Thoracic aorta (tissue), 2 donors: ENCODE data around the gene EXOG. TPM values are rescaled to one million over a fixed set of nuclear protein-coding genes. Genes with fewer than 3 reads are reported as not detected.

Experiments
- ATAC-seq: fragments of 150-250 bp; one replicate; pipeline ENCODE4 v1.8.0; 2017; ENCODE audit warnings: low read depth; ENCODE audit not compliant: insufficient number of reproducible peaks, low FRiP score
- DNase-seq: peaks from one replicate; pipeline ENCODE4 v3.0.0-alpha.2; 2020; ENCODE audit warnings: low spot score
- H3K27ac ChIP-seq, 2 donors: fragments of 200-600 bp; sonication (generic); 1 replicate in 1 of 2; 2 replicates in 1 of 2; pipeline ENCODE4 v1.5.1; 2016; ENCODE audit warnings: mild to moderate bottlenecking in 2 of 2, moderate library complexity in 2 of 2
- H3K27me3 ChIP-seq: fragments of 200-600 bp; sonication (generic); replicated peaks from 2 replicates; pipeline ENCODE4 v1.6.0; 2016; ENCODE audit warnings: mild to moderate bottlenecking; ENCODE audit not compliant: insufficient read depth
- H3K36me3 ChIP-seq: fragments of 200-600 bp; sonication (generic); one replicate; pipeline ENCODE4 v1.5.1; 2016
- H3K4me1 ChIP-seq, 2 donors: fragments of 200-600 bp; sonication (generic); 1 replicate in 1 of 2; 2 replicates in 1 of 2; pipeline versions ENCODE4 v1.5.1 to v1.6.0; 2016; ENCODE audit warnings: low read depth in 2 of 2, mild to moderate bottlenecking in 1 of 2; ENCODE audit not compliant: control insufficient read depth in 1 of 2
- H3K4me3 ChIP-seq: fragments of 200-600 bp; sonication (generic); 2 replicates; pipeline ENCODE4 v1.5.1; 2016; ENCODE audit warnings: mild to moderate bottlenecking
- H3K9me3 ChIP-seq: fragments of 200-600 bp; sonication (generic); 2 replicates; pipeline ENCODE4 v1.5.1; 2016
- total RNA-seq, 2 donors: library from RNA; depleted of rRNA; stranded (reverse); fragments of >200 nt; gene quantifications; one replicate each; pipeline versions ENCODE4 v1.1.0 to v1.2.3, GENCODE V29; 2016
- TF ChIP-seq, protein P1 (sequence below): fragments of 200-600 bp; sonication (generic); IDR thresholded peaks from one replicate; pipeline ENCODE4 v1.5.1; 2019; ENCODE audit warnings: antibody characterized with exemption

EXOG gene
- total RNA-seq, 2 donors from 2014 or later = 14.9 to 16.3 TPM

DNA sequence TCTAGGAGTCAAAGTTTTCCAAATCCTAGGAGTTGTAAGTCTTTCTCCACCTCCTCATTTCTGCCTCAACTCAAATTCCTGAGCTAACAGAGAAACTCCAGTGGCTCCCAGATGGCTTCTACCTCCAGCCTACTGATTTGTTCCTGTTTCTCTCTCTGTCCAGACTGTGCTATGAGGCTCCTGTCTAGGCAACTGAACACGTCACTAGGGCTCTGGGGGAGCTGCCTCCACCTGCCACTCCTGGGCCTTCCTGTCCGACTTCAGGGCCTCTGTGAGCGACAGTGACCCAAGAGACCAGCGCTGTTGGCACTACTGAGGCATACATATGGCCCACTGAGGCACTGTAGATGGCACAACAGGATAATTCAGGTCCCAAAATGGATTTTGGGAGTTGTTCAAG is 71.4 kb downstream of the EXOG start:
- ATAC-seq = no peak
- TF ChIP-seq, protein P1, sequence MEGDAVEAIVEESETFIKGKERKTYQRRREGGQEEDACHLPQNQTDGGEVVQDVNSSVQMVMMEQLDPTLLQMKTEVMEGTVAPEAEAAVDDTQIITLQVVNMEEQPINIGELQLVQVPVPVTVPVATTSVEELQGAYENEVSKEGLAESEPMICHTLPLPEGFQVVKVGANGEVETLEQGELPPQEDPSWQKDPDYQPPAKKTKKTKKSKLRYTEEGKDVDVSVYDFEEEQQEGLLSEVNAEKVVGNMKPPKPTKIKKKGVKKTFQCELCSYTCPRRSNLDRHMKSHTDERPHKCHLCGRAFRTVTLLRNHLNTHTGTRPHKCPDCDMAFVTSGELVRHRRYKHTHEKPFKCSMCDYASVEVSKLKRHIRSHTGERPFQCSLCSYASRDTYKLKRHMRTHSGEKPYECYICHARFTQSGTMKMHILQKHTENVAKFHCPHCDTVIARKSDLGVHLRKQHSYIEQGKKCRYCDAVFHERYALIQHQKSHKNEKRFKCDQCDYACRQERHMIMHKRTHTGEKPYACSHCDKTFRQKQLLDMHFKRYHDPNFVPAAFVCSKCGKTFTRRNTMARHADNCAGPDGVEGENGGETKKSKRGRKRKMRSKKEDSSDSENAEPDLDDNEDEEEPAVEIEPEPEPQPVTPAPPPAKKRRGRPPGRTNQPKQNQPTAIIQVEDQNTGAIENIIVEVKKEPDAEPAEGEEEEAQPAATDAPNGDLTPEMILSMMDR = no peak
- H3K4me3 ChIP-seq = no peak overlapping the region

GRCh38 chr3:38573111-38573510 is 77.0 kb downstream of the EXOG start:
- Histone ChIP-seq H3K27ac (no peak overlapping the region), H3K36me3 (no peaks in the 10 kb centered on the region), H3K4me1 (no peaks in the 10 kb centered on the region), H3K4me3 (no peak overlapping the region), H3K27me3 (no peaks in the 10 kb centered on the region), H3K9me3 (peaks cover 4% of the 10 kb centered on the region)
- no peak for ATAC-seq
- no peak for DNase-seq
- TF ChIP-seq, protein P1 = no peak

More for the DNA sequence above, 71.4 kb downstream of the EXOG start:
- Histone ChIP-seq H3K4me1 (no peaks in the 10 kb centered on the region), H3K9me3 (no peaks in the 10 kb centered on the region), H3K27me3 (no peaks in the 10 kb centered on the region), H3K36me3 (no peaks in the 10 kb centered on the region), H3K27ac (no peak overlapping the region)
- no peak for DNase-seq

- Histone ChIP-seq H3K4me3 (no peak overlapping the region), H3K27me3 (no peaks in the 10 kb centered on the region), H3K9me3 (peaks cover 4% of the 10 kb centered on the region), H3K27ac (no peak overlapping the region), H3K36me3 (no peaks in the 10 kb centered on the region), H3K4me1 (no peaks in the 10 kb centered on the region)
- TF ChIP-seq, protein P1 = no peak
- no peak for DNase-seq
- ATAC-seq = no peak
These were observed 77.4 kb downstream of the EXOG start for GRCh38 chr3:38573556-38573955.

DNA sequence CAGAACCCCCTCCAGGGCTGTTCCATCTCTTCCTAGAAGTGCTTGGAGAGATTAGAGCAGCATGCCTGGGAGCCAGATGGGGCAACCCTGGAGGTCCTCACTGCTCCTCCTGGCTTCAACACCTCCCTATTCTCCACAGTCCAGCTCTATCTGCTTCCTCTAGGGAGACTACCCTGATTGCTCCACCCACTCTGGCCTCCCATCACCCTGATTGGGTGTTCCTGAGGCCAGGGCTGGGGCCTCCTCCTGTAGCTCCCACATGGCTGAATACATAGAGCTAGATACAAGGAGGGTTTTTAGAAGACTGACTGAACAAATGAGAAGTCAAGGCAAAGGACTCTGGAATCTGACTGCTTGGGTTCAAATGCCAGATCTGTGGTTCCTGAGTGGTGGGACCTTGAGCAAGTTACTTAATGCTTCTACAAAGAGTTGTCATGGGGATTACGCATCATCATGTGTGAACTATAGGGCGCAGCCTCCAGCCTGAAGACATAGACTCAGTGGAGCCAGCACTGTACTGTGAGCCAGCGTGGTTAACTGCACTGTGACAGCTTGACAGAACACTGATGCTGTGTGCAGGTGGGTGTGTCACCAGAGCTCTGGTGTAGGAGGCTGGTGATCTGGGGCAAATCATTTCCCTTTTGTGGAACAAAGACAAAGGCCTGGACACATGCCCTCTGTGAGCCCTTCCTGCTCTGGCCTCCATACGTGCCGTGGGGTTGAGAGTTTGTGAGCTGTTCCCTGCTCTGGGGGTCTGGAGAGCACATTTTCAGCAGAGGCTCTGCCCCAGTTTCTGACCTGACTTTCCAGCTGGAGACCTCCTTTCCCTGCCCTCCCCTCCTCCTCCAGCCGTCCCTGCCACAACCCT is 78.5 kb downstream of the EXOG start:
- Histone ChIP-seq H3K27me3 (no peaks in the 10 kb centered on the region), H3K36me3 (no peaks in the 10 kb centered on the region), H3K4me3 (no peak overlapping the region), H3K9me3 (peaks cover 4% of the 10 kb centered on the region), H3K4me1 (no peaks in the 10 kb centered on the region), H3K27ac (no peak overlapping the region)
- DNase-seq (no peak), ATAC-seq (no peak)
- TF ChIP-seq, protein P1 = no peak

DNA sequence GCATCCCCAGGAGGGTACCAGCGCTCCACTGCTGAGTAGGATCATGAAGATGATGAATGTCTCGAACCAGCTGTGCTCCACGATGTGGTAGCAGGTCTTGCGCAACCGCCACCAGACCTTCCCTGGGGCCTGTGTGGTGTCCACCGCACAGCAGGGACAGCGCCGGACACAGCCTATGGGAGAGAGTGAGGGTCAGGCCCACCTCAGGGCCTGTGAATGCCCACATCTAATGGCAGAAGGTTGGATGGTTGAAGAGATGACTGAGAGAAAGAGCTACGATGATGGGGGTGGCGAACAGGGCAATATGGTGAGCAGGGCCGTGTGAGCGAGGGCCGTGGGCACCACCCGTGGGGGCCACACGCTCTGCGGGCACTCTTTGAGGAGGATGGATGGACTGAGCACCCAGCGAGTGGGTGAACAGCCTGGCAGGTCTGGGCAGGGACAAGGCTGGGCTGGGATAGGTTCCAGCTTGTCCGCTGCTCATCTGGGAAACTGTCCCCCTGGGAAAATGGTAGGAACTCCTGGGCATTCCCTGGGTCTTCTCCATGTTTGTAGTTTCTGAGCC is 79.2 kb downstream of the EXOG start:
- Histone ChIP-seq H3K27ac (no peak overlapping the region), H3K36me3 (no peaks in the 10 kb centered on the region), H3K4me3 (no peak overlapping the region), H3K27me3 (no peaks in the 10 kb centered on the region), H3K9me3 (peaks cover 4% of the 10 kb centered on the region), H3K4me1 (no peaks in the 10 kb centered on the region)
- TF ChIP-seq, protein P1 = no peak
- DNase-seq (no peak), ATAC-seq (no peak)

Other genes with a start within 250 kb of the EXOG start
- gene SLC22A13, start 230.5 kb upstream of the EXOG start, total RNA-seq = 1 to 10 TPM in 1 of 2 donors, under 1 TPM in 1; 0.99 to 2.2 TPM
- under 1 TPM in 1 of 2 donors, not detected in 1; 0.41 TPM for gene SLC22A14, start 214.0 kb upstream of the EXOG start, total RNA-seq
- gene XYLB, start 149.6 kb upstream of the EXOG start, total RNA-seq = 10 to 100 TPM in 1 of 2 donors, 1 to 10 TPM in 1; 1.8 to 38.7 TPM
- 1 to 10 TPM; 3.7 to 4.0 TPM for gene ACVR2B, start 42.5 kb upstream of the EXOG start, total RNA-seq
- gene SCN5A, start 153.3 kb downstream of the EXOG start, total RNA-seq = 10 to 100 TPM in 1 of 2 donors, 1 to 10 TPM in 1; 5.4 to 14.4 TPM